NCI-H524 treated with DMSO at 0.1 percent for 48 hours (cell line): Measurements from ENCODE around the gene PIEZO1.
"Not testable (repeated sequence)": the region's sequence is repeated elsewhere in the genome, so short reads cannot be mapped to it uniquely, and the experiment has no call there.

ENCODE experiments used
- DNase-seq: peaks from one replicate; lab custom pipeline; 2025; lab: John Stamatoyannopoulos, UW

The PIEZO1 gene

DNA sequence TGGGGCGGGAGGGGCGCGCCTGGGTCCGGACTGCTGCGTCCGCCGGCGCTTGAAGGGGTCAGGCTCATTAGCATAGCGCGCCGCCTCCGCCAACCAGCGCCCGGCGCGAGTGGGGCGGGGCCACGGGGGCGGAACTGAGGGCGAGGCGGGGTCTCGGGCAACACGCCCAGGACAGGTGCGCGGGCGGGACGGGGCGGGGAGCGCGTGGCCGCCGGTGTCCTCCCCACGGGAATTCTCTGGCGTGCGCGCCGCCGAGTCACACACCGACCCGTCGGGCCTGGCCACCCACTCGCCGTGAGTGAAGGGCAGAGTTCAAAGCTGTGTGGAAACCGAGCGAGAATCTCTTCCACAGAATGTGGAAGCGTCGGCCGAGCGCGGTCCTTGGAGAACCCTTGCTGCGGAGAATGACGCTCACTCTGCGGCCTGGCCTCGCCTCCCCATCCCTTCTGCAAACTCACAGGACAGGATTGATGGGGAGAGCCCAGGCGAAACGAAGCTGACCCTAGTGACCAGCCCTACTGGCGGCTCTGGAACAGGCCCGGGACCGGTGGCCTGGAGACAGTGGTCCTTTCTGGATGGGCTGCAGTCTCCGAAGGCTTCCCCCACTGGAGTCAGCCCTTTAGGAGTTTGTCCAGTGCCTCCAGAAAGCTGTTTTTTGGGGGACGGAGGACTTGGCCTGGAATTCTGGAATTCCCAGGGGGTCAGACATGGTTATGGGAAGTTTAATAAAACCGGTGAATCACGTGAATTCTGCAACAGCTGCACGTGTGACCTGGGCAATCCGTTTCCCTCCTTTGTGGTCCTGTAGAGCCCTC lies 98.4 kb downstream of the PIEZO1 start, which contains the start of gene SNAI3:
Gene SNAI3 (minus strand): TSS at position 69 of the 815 bp plus-strand sequence. CDS start 101 bp downstream, outside the sequence.
- no peak for DNase-seq

DNA sequence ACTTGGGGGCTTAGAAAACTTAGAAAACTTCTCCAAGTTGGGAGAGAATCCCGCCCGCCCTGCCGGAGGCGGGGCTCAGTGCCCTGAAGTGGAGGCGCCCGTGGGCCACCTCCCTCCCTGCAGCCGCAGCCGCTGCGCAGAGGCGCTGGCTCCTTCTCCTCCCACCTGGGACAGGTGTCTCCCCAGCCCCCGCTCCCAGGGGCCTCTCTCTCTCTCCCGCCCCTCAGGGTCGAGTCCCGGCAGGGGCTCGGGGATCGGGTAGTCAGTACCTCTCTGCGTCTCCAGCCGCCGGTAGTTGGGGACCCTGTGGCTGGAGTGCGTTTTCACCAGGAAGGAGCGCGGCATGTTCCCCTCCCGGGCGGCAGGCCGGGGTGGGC lies 99.0 kb downstream of the PIEZO1 start:
- DNase-seq: no peak

DNA sequence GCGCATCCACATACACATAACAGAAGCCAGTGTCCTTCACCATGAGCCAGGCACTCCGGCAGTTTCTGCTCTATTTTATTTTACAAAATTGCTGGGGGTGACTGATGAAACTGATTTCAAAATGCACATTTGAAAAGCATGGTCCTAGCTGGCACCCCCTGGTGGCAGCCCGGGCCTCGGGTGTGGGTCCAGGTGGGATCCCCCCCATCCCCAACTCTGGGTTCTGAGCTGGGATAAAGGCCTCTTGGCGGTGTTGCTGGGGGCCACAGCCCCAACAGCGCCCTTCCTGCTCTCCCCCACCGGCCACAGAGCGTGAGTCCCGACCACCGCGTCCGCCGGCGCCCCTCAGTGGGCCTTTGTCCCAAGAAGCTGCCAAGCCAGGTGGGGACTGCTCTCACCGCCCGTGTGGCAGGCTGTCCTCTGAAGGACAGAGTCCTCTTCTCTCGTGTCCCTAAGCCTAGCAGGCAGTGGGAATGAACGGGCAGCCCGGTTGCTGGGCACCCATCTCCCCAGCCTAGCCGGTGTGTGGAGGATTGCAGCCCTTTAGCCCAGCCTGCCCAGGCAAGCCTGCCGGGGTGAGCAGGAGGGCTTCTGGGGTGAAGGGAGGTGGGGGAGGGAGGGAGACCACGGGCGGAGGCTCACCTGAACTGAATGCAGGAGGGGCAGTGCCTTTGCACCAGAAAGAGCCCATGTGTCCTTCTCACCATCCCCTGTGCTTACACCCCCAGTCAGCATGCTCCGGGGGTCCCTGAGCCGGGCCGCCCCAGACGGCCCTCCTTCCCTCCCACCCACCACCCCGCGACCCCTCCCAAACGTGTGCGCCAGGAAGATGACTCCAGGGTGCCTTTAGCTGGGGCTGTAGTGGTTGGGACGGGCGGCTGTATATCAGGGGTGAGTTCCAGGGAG lies 99.6 kb downstream of the PIEZO1 start:
- no peak for DNase-seq

DNA sequence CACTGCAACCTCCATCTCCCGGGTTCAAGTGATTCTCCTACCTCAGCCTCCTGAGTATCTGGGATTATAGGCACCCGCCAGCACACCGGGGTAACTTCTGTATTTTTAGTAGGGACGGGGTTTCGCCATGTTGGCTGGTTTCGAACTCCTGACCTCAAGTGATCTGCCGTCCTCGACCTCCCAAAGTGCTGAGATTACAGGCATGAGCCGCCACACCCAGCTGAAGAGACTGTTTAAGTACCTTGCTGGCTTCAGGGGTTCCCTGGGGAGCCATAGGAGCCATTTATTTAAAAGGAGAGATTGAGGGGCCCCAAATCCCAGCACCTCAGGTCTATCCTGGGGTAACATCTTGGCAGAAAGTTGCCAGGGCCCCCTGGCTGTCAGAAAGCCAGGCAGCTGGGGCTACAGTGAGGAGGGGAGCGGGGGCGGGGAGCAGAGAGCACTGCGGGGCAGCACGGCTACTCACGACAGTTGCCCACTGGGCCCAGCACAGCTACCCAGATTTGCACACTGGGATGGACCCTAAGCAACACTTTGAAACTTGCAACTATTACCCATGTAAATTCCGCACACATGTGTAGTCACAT lies 100.4 kb downstream of the PIEZO1 start:
- DNase-seq: no peak

DNA sequence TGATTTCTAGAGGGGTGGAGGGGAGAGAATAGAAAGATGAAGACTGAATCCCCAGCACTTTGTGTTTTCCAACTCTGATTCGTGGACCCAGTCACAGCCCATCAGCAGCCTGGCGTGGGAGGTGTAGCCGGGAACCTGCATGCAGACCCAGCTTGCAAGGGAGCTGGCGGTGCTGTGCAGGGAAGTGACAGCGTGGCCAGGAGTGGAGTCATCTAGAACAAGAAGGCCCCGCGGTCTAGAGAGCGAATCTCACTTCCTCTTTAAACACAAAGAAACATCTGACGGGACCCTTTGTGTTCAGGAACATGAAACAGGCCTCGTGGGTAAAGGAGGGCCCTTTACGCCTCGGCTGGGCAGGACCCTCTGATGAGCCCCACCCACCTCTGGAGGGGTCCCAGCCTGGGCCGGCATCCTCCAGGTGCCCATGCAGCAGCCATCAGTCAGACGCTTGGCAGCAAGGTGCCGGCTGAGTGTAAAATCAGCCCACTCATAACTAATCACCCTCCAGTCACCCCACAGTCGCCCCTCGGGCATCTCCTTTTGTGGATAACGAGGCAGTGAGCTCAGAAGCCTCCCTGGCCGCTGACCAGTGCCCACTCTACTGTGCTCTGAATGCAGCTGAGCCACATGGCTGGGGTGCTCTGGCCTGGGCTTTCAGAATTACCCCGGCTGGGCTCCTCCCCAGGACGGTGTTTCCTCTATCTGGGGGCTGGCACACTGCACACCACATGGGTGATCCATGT lies 103.1 kb downstream of the PIEZO1 start:
- DNase-seq: no peak

DNA sequence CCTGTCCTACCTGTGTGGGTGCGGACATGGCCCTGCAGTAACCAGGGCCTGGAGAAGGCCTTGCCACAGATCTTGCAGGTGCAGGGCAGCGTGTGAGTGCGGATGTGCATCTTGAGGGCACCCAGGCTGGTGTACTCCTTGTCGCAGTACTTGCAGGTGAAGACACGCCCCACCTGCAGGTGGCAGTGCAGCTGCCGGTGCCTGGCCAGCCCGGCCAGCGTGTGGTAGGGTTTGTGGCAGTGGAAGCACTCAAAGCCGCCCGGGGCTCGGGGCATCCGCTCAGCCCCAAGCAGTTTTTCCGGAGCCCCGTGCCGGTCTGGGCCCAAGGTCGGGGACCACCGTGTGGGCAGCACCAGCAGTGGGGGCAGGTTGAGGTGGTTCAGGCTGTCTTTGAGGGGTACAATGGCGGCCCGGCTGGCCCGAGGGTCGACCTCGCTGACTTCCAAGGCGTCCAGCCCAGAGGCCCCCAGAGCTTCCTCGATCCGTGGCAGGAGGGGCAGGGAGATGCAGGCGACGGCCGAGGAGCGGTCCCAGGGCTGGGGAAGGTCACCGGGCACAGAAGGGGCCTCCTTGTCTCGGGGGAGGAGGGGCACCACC lies 103.8 kb downstream of the PIEZO1 start:
- no peak for DNase-seq

DNA sequence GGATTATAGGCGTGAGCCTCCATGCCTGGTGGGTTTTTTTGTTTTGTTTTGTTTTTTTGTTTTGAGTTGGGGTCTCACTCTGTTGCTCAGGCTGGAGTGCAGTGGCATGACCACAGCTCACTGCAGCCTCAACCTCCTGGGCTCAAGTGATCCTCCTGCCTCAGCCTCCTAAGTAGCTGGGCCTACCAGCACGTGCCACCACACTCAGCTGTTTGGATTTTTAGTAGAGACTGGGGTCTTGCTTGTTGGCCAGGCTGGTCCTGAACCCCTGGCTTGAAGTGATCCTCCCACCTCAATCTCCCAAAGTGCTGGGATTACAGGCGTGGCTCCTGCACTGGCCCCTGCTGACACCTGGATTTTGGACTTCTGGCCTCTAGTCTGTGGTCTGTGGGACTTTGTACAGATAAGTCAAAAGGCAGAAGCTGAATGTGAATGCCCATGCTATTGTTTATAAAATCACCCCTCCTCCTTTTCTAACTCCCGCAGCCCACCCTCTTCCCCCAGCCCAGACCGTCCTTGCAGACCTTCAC lies 104.4 kb downstream of the PIEZO1 start:
- no peak for DNase-seq

DNA sequence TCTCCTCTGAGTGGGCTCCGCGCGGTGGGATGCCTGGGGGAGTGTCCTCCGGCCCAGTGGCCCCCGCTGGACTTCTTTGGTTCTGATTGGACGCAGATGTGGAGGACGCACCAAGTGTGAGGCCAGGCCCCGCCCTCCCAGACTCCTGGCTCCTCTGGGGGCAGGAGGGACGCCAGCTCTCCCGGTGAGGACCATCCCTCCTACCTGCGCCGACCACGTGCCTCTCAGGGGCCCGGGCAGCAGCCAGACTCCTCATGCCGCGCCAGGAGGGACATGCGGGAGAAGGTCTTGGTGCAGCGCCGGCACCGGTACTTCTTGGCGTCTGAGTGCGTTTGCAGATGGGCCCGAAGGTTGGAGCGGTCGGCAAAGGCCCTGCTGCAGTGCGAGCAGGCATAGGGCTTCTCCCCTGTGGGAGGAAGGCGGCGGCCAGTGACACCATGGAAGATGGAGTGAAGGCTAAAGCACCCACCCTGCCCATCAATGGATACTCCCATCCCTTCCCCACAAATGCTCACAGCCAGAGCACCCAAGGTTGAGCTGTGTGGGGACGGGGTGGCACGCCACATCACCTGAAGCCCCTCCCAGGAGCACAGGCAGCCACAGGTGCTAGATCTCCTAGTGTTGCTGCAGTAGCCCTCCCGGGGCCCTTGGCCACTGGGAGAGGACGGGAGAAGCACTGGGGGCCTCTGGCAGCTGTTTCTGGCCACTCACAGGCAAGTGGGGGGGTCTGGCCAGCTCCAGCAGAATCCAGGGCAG lies 106.6 kb downstream of the PIEZO1 start:
- DNase-seq: no peak

DNA sequence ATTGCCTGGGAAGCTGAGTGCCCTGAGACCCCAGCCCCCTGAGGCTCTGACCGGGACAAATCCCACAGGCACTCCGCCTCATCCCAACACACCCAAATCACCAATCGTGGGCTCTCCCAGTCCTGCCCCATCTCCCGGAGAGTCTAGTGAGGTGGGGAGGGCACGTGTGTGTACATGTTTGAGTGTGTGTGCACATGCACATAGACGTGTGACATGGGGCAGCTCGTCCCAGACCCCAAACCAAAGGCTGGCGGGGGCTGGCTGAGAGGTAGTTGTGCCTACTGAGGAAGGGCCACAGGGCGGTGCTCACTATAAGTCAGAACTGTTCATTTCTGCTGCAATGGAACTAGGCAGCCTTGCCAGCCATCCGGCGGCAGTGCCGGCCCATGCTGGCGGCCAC lies 107.3 kb downstream of the PIEZO1 start:
- DNase-seq: no peak

DNA sequence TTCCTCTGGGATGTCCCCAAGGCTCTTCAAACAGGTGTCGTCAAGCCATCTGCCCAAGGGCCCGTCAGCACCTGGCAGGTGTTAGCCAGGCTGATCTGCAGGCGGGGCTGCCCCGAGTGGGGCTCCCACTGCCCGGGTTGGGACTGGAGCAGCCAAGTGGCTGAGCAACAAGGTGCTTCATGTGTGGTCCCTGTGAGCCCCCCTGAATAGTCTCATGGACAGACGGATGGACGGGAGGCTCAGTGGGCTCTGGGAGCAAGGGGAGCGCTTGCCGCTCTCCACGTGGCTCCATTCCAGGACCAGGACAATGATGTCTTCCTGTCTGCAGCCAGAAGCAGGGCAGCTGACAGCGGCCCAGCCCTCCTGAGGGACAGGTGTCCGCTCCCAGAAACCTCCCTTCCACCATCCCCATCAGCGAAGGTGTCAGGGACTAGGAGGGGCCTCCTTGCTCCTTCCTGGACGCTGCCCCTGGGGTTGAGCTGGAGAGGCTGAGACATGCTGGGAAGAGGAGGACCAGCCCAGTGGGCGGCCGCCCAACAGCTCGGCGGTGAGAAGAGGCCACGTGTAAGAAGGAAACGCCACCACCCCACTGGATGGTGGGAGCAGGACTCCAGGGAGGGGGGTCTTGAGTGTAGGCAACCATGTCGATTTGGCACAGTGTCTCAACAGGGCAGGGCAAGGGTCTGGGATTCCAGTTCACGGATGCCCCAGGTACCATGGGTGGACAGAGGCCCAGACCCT lies 108.3 kb downstream of the PIEZO1 start:
- no peak for DNase-seq

DNA sequence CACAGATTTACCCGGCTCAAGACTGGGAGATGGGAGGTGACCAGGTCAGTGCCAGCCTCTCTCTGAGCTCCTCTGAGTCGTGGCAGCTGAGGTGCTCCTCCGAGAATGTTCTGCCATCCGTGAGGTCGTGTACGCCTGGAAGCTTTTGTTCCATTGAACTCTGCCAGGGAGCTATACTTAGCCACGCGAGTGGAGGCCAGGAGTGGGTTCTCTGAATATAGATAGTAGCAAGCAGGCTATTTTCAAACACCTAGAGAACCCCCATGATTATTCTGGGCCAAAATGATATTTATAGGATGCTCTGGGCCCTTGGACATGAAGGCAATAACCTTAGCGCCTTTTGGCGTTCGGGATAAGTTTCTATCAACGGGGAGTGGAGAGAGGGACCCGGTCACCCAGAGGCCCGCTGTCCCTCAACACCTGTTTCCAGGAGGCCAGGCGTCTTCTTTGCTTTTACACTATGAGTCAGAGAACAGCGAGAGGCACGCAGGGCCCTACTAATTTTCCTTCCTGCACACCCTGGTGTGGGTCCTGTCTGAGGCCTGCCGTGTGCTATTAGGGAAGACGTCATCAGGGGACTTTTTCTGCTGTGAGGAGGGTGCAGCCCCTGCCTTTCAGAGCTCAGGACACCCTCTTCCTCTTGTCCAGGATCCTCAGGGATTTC lies 111.2 kb downstream of the PIEZO1 start:
- DNase-seq: no peak

DNA sequence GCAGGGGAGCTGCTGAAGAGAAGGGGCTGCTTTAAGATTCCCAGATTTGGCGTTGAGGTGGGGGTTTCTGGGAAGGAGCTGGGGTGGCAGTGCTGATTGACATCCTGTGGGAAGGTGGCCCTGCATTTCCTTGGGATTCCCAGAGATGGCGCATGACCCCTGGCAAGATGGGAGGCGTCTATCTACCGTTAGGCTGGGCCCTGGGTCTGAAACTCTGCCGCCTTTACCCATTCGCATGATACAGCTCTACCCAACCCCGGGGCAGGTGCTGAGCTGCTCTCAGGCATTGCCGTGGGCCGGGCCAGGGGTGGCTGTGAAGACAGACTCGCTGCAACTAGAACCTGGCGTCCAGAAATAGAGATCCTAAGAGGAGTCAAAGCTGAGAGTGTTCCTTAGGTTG lies 112.2 kb downstream of the PIEZO1 start:
- no peak for DNase-seq

DNA sequence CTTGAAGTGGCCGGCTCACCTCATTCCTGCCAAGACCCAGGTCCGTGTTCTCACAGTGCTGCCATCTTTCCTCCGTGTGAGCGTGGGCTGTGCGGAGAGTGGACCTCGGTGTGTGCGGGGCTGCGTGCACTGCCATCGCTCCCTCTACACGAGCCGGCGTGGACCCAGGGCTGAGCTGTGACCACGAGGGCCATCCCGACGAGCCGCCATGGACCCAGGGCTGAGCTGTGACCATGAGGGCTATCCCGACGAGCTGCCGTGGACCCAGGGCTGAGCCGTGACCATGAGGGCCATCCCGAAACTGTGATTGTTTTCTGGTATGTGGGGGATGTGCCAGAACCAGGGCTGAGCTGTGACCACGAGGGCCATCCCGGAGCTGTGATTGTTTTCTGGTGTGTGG lies 113.2 kb downstream of the PIEZO1 start:
- DNase-seq: no peak

DNA sequence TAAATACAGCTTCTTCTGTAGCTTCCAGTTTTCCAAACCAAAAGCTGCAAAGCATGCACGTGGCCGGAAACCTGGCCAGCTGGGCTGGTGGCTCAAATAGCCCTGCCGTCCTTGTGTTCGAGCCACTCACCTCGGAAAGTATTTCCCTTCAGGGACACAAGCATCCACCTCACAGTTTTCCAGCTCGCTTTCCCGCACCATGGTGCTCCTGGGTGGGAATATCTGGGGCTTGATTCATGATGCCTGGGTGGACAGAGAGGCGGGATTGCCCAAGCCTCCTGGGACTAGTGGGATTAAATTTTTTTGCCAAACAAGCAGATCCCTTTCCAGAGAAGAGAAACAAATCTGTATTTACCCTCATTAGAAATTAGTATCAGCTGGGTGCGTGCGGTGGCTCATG lies 115.0 kb downstream of the PIEZO1 start:
- no peak for DNase-seq

DNA sequence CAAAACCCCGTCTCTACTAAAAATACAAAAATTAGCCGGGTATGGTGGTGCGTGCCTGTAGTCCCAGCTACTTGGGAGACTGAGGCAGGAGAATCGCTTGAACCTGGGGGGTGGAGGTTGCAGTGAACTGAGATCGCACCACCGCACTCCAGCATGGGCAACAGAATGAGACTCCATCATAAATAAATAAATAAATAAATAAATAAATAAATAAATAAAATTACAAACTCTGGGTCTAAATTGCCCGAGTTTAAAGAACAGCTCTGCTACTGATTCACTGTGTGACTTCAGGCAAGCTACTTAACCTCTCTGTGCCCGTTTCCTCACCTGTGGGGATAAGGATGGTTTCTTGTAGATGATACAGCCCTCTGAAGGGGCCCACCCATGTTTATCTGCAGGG lies 115.5 kb downstream of the PIEZO1 start:
- DNase-seq: not testable (repeated sequence)

DNA sequence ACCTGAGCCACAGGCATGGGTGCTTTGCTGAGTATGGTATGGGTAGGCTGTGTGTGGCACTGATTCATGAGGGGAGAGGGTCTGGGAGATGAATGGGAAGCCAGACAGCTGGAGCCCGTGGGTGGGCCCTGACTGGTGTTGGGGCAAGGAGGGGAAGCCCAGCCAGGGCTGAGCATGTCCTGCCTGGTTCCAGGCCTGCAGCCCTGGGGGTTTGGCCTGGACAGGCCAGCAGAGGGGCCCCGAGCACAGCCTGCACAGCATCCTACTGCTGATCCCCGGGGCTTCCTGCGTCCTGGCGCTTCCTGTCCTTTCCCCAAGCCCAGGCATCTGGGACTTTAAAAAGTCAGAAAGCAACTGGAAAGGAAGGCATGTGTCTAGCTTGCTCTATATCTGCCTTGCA lies 117.6 kb downstream of the PIEZO1 start:
- DNase-seq: no peak

DNA sequence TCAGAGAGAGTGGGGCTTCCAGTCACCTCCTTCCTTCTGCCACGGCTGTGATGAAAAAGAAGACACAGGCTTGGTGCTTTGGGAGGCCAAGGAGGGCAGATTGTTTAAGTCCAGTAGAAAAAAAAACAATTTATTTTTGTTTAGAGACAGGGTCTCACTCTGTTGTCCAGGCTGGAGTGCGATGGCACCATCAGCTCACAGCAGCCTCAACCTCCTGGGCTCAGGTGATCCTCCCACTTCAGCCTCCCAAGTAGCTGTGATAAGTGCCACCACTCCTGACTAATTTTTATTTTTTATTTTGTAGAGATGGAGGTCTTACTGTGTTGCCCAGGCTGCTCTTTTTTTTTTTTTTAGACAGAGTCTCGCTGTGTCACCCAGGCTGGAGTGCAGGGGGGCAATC lies 119.5 kb downstream of the PIEZO1 start:
- no peak for DNase-seq
